Sigmoid colon (tissue), 7 donors: ENCODE results near the gene AP1S3. TPM values are rescaled to one million over a fixed set of nuclear protein-coding genes. Genes with fewer than 3 reads are reported as not detected.
A peak's percentile ranks its signal among the peaks of the same experiment; 100 is the strongest.

Experiments
- DNase-seq: peaks from one replicate; pipeline ENCODE4 v3.0.0-alpha.2; 2019
- H3K27ac ChIP-seq, 4 donors: fragments of 200-600 bp; sonication (generic); one replicate each; pipeline ENCODE4 v1.5.1; 2016 to 2019; ENCODE audit warnings: mild to moderate bottlenecking in 1 of 4
- H3K27me3 ChIP-seq, 3 donors: fragments of 200-600 bp; sonication (generic); one replicate each; pipeline ENCODE4 v1.5.1; 2019; ENCODE audit warnings: mild to moderate bottlenecking in 1 of 3
- H3K36me3 ChIP-seq, 4 donors: fragments of 200-600 bp; sonication (generic); one replicate each; pipeline ENCODE4 v1.5.1; 2016 to 2019
- H3K4me1 ChIP-seq, 4 donors: fragments of 200-600 bp; sonication (generic); one replicate each; pipeline ENCODE4 v1.5.1; 2017 to 2019
- H3K4me3 ChIP-seq, 4 donors: fragments of 200-600 bp; sonication (generic); one replicate each; pipeline ENCODE4 v1.5.1; 2017 to 2019; ENCODE audit warnings: mild to moderate bottlenecking in 2 of 4, moderate library complexity in 1 of 4
- H3K9me3 ChIP-seq, 4 donors: fragments of 200-600 bp in 3 of 4; sonication (generic) in 3 of 4; one replicate each; pipeline versions ENCODE4 v1.5.1 to v1.6.1; 2013 to 2019
- CTCF ChIP-seq, 4 experiments: fragments of 450-650 bp in 3 of 4; fragments of 200-600 bp in 1 of 4; IDR thresholded peaks; one replicate each; pipeline ENCODE4 v1.5.1; 2016 to 2019; ENCODE audit warnings: antibody characterized with exemption in 4 of 4, mild to moderate bottlenecking in 3 of 4, moderate library complexity in 2 of 4
- EP300 ChIP-seq, 4 donors: sonication (generic); formaldehyde crosslinking; IDR thresholded peaks; one replicate each; pipeline ENCODE4 v1.6.1; 2017; ENCODE audit warnings: antibody characterized with exemption in 4 of 4
- POLR2A ChIP-seq, 2 donors: fragments of 450-650 bp; IDR thresholded peaks; one replicate each; pipeline ENCODE4 v1.6.1; 2016; ENCODE audit warnings: antibody characterized with exemption in 2 of 2, mild to moderate bottlenecking in 2 of 2, moderate library complexity in 2 of 2
- POLR2AphosphoS5 ChIP-seq, 4 donors: sonication (generic); formaldehyde crosslinking; IDR thresholded peaks; one replicate each; pipeline ENCODE4 v1.6.1; 2017; ENCODE audit warnings: antibody characterized with exemption in 4 of 4
- WGBS, 2 donors: extraction: QIAGEN DNeasy Blood & Tissue Kit; methylation state at CpG; one replicate each; pipeline ENCODE4 v1.1.7; 2013; 5-methylcytosine and 5-hydroxymethylcytosine counted together
- intact Hi-C: fragments of 100-400 bp; cut with DNase I; formaldehyde crosslinking; loops from one replicate; pipeline ENCODE4 v1.15.1; 2023
- polyA plus RNA-seq, 3 donors: library from polyadenylated mRNA; stranded (reverse); fragments of 200-250 nt; gene quantifications; one replicate each; pipeline ENCODE4 v1.2.3, GENCODE V29; 2013
- total RNA-seq, 4 donors: library from RNA; depleted of rRNA; stranded (reverse); fragments of >200 nt; gene quantifications; one replicate each; pipeline ENCODE4 v1.1.0, GENCODE V29; 2016
- donor health status: healthy with polysubstance abuse.
- donor health status: Bipolar disorder and iron deficiency.
- donor health status: healthy.

Gene AP1S3
- total RNA-seq, result under 1 TPM in 2 of 4 donors, not detected in 2; 0.14 to 0.99 TPM
- 1 to 10 TPM; 3.0 to 7.2 (median 4.0) TPM for polyA plus RNA-seq

DNA sequence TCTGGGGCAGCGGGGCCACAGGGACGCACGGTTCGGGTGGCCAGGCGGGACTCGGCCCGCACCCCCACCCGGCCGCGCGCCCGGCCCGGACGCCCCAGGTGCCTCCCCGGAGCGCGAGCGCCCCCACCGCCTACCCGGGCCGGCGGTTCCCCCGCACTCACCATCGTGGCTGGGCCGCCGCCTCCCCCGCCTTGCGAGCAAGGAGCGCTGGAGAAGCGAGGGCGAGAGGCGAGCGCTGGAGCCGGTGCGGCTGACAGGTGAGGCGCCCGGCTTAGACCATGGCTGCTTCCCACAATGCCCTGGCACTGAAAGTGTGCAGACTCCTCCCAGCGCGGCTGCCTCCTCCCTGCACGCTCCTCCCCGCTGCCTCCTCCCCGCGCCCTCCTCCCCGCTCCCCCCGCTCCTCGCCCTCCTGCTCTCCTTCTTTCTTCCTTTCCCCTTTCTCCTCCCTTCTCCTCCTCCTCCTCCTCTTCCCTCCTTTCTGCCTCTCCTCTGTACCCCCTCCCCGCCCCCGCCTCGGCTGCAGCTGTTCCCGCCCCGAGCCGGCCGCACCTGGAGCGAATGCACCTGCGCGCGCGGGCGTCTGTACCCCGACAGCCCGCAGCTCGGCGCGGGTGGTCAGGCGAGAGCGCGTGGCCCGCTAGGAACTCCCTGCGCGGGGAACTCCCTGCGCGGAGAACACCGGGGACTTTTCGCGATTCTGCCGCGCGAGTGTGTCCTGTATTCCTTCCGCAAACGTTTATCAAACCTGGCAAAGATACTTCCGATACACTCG lies at the start of gene AP1S3:
TSS of gene AP1S3 (minus strand) at position 296 of the 775 bp plus-strand sequence. CDS start at position 164, 132 bp downstream.
- WGBS, 2 donors, result 1% methylated on average over 82 of the region's 82 CpGs
- peaks cover 0 to 20% (median 14%) of the 10 kb centered on the region in 4 donors for H3K4me1 ChIP-seq
- intact Hi-C loops, result no loop called here
- no peaks in the 10 kb centered on the region for H3K27me3 ChIP-seq
- TF ChIP-seq EP300 (IDR thresholded peaks at IDR 0.05) (no peak), POLR2A (IDR thresholded peaks at IDR 0.05) (no peak), CTCF (IDR thresholded peaks at IDR 0.05) (no peak), POLR2AphosphoS5 (IDR thresholded peaks at IDR 0.05) (no peak)
- H3K27ac ChIP-seq, result peak within 1 kb of the TSS in 3 of 4 donors; percentile 19 to 49 (median 35)
- peak; percentile 73 for DNase-seq
- no peaks in the 10 kb centered on the region for H3K9me3 ChIP-seq
- H3K4me3 ChIP-seq, result peak within 1 kb of the TSS; percentile 36 to 66 (median 60)
- no peaks in the 10 kb centered on the region for H3K36me3 ChIP-seq

DNA sequence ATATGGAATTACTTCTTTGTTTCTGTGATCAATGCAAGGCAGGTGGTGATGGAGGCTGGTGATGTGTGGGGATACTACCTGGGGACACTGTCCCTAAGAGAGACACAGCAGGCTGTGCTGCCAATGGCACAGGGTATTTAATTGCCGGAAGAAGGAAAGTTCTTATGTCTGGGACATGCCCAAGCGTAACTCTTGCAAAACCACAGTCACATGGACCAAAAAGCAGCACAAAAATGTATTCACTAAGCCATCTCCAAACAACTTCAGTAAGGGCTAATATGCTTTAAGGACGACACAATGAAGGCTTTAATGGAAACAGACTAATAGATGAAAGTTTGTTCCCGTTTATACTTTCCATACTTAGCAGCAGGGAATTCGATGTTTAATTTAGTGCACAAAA lies 49.7 kb upstream of the AP1S3 start:
- H3K27me3 ChIP-seq, result no peaks in the 10 kb centered on the region
- DNase-seq, result no peak
- no peaks in the 10 kb centered on the region for H3K4me1 ChIP-seq
- H3K4me3 ChIP-seq, result no peak overlapping the region
- H3K27ac ChIP-seq, result peak overlapping the region in 1 of 4 donors; percentile 6
- H3K36me3 ChIP-seq, result peaks cover 0 to 72% (median 9%) of the 10 kb centered on the region in 4 donors
- no peak for TF ChIP-seq CTCF (IDR thresholded peaks at IDR 0.05)
- no peak for TF ChIP-seq POLR2A (IDR thresholded peaks at IDR 0.05)
- TF ChIP-seq EP300 (IDR thresholded peaks at IDR 0.05), result no peak
- no peak for TF ChIP-seq POLR2AphosphoS5 (IDR thresholded peaks at IDR 0.05)
- no peaks in the 10 kb centered on the region for H3K9me3 ChIP-seq
- 83 to 89% methylated on average over 5 of the region's 5 CpGs for WGBS, 2 donors
- intact Hi-C loops, result no loop called here

GRCh38 chr2:223886726-223887125 lies 49.3 kb upstream of the AP1S3 start:
- no peak for DNase-seq
- 0 to 62% methylated on average over 2 of the region's 2 CpGs for WGBS, 2 donors

DNA sequence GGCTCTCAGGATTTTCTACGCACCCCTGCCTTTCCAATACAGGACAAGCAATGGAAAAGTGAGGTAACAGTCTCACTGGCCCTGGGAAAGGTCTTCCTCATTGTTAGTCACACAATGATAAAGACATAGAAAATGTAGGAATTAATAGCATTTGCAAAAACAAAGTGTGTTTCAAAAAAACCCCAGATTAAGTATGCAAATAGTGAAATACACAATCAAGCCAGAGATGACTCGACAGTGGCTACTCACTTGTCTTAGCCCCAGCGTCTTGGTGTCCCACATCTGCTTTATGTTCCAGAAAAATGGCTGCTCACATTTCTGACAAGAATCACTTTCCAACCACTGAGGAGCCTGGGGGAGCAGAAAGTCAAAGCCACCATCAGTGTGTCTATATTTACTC lies 47.0 kb upstream of the AP1S3 start:
- Histone ChIP-seq H3K9me3 (no peaks in the 10 kb centered on the region), H3K36me3 (peaks cover 0 to 80% (median 17%) of the 10 kb centered on the region in 4 donors), H3K4me3 (no peak overlapping the region), H3K4me1 (no peaks in the 10 kb centered on the region), H3K27me3 (no peaks in the 10 kb centered on the region), H3K27ac (no peak overlapping the region)
- WGBS, 2 donors, result 81 to 89% methylated on average over 3 of the region's 3 CpGs
- TF ChIP-seq POLR2A (IDR thresholded peaks at IDR 0.05) (no peak), POLR2AphosphoS5 (IDR thresholded peaks at IDR 0.05) (no peak), EP300 (IDR thresholded peaks at IDR 0.05) (no peak), CTCF (IDR thresholded peaks at IDR 0.05) (no peak)
- intact Hi-C loops, result no loop called here
- no peak for DNase-seq

More at GRCh38 chr2:223886726-223887125, 49.3 kb upstream of the AP1S3 start:
- intact Hi-C loops, result no loop called here
- TF ChIP-seq POLR2A (IDR thresholded peaks at IDR 0.05) (no peak), CTCF (IDR thresholded peaks at IDR 0.05) (no peak), POLR2AphosphoS5 (IDR thresholded peaks at IDR 0.05) (no peak), EP300 (IDR thresholded peaks at IDR 0.05) (no peak)
- Histone ChIP-seq H3K9me3 (no peaks in the 10 kb centered on the region), H3K27me3 (no peaks in the 10 kb centered on the region), H3K4me1 (no peaks in the 10 kb centered on the region), H3K4me3 (no peak overlapping the region), H3K27ac (no peak overlapping the region), H3K36me3 (peaks cover 0 to 72% (median 9%) of the 10 kb centered on the region in 4 donors)
